CD4-positive, CD25-positive, alpha-beta regulatory T cell (primary cell): ENCODE results near the gene MAP6. TPM values are rescaled to one million over a fixed set of nuclear protein-coding genes. Genes with fewer than 3 reads are reported as not detected.
A peak's percentile ranks its signal among the peaks of the same experiment; 100 is the strongest.

ENCODE experiments used
- ATAC-seq, 2 donors: fragments of 150-1000 bp; cut with Tn5 transposase; one replicate each; pipeline ENCODE4 v1.10.0; 2021; ENCODE audit warnings: low read depth in 2 of 2, moderate number of reproducible peaks in 2 of 2, moderate library complexity in 1 of 2
- DNase-seq, 3 donors: peaks; one replicate each; pipeline versions ENCODE4 v3.0.0 to v3.0.0-alpha.2; 2012 to 2022; ENCODE audit warnings: mixed read lengths in 1 of 3
- H3K27ac ChIP-seq: one replicate; pipeline ENCODE4 v1.7.0; 2013; ENCODE audit warnings: mild to moderate bottlenecking, low read length; ENCODE audit not compliant: insufficient read depth, poor library complexity, severe bottlenecking
- H3K27me3 ChIP-seq: one replicate; pipeline ENCODE4 v1.7.0; 2013; ENCODE audit warnings: low read length; ENCODE audit not compliant: control insufficient read depth, insufficient read depth
- H3K36me3 ChIP-seq: one replicate; pipeline ENCODE4 v1.7.0; 2013; ENCODE audit warnings: mild to moderate bottlenecking, low read length, moderate library complexity; ENCODE audit not compliant: control insufficient read depth, insufficient read depth
- H3K4me1 ChIP-seq: 2 replicates; pipeline ENCODE4 v1.7.0; 2013; ENCODE audit warnings: mild to moderate bottlenecking, low read length; ENCODE audit not compliant: insufficient read depth, control insufficient read depth, poor library complexity, severe bottlenecking
- H3K4me3 ChIP-seq: one replicate; pipeline ENCODE4 v1.7.0; 2013; ENCODE audit warnings: low read depth, mild to moderate bottlenecking, low read length, moderate library complexity
- H3K9me3 ChIP-seq, 2 experiments: 1 replicate in 1 of 2; 2 replicates in 1 of 2; pipeline ENCODE4 v1.7.0; 2013; ENCODE audit warnings: low read length in 2 of 2, mild to moderate bottlenecking in 1 of 2, moderate library complexity in 1 of 2; ENCODE audit not compliant: control insufficient read depth in 2 of 2
- H3K27ac Mint-ChIP-seq, 3 donors: one replicate each; pipeline ENCODE4 v1.8.0; 2020 to 2022; ENCODE audit warnings: mild to moderate bottlenecking in 3 of 3, mixed read lengths in 3 of 3, moderate library complexity in 2 of 3
- H3K27me3 Mint-ChIP-seq: one replicate; pipeline ENCODE4 v1.8.0; 2022; ENCODE audit warnings: mild to moderate bottlenecking, mixed read lengths
- H3K36me3 Mint-ChIP-seq: one replicate; pipeline ENCODE4 v1.8.0; 2020; ENCODE audit warnings: mixed read lengths
- H3K4me1 Mint-ChIP-seq, 4 donors: one replicate each; pipeline ENCODE4 v1.8.0; 2020 to 2022; ENCODE audit warnings: mixed read lengths in 4 of 4, mild to moderate bottlenecking in 1 of 4
- H3K4me3 Mint-ChIP-seq, 4 donors: one replicate each; pipeline ENCODE4 v1.8.0; 2020 to 2022; ENCODE audit warnings: mild to moderate bottlenecking in 4 of 4, mixed read lengths in 4 of 4, moderate library complexity in 3 of 4
- H3K9me3 Mint-ChIP-seq, 7 donors: one replicate each; pipeline ENCODE4 v1.8.0; 2020 to 2022; ENCODE audit warnings: mixed read lengths in 7 of 7, mild to moderate bottlenecking in 3 of 7, moderate library complexity in 2 of 7
- polyA plus RNA-seq, 4 donors: library from polyadenylated mRNA; unstranded; fragments of 300-500 nt; fragmentation: Illumina TruSeq; gene quantifications; one replicate each; pipeline ENCODE4 v1.2.3, GENCODE V29; 2021
- total RNA-seq: library from RNA; stranded (reverse); gene quantifications from one replicate; pipeline ENCODE4 v1.2.3, GENCODE V29; 2022

Gene MAP6
- total and polyA plus RNA-seq, 5 donors from 2014 or later = 0.44 TPM; not detected in 4

GRCh38 chr11:75578977-75579376, 89.9 kb downstream of the MAP6 start:
- H3K4me3 Mint-ChIP-seq = no peak overlapping the region
- ATAC-seq = no peak
- H3K4me1 Mint-ChIP-seq = peaks cover 0 to 13% (median 9%) of the 10 kb centered on the region in 4 donors

GRCh38 chr11:75577207-75577606, 91.6 kb downstream of the MAP6 start:
- no peaks in the 10 kb centered on the region for H3K27me3 Mint-ChIP-seq
- Histone ChIP-seq H3K4me1 (peaks cover under 1% of the 10 kb centered on the region), H3K4me3 (no peak overlapping the region), H3K27me3 (peaks cover 6% of the 10 kb centered on the region), H3K36me3 (no peaks in the 10 kb centered on the region), H3K9me3 (no peaks in the 10 kb centered on the region), H3K27ac (no peak overlapping the region)
- peaks cover 0 to 2% (median 2%) of the 10 kb centered on the region in 4 donors for H3K4me1 Mint-ChIP-seq
- H3K4me3 Mint-ChIP-seq = no peak overlapping the region
- H3K36me3 Mint-ChIP-seq = peaks cover 14% of the 10 kb centered on the region
- no peak for ATAC-seq
- peak; percentile 28 to 43 (median 37) for DNase-seq
- H3K27ac Mint-ChIP-seq = no peak overlapping the region
- H3K9me3 Mint-ChIP-seq = peaks cover 0 to 1% (median 0%) of the 10 kb centered on the region in 7 donors

More at GRCh38 chr11:75578977-75579376, 89.9 kb downstream of the MAP6 start:
- H3K36me3 ChIP-seq = no peaks in the 10 kb centered on the region
- H3K27me3 ChIP-seq = peaks cover 6% of the 10 kb centered on the region
- H3K9me3 ChIP-seq = no peaks in the 10 kb centered on the region
- H3K36me3 Mint-ChIP-seq = peaks cover 4% of the 10 kb centered on the region
- no peak overlapping the region for H3K27ac Mint-ChIP-seq
- H3K27ac ChIP-seq = no peak overlapping the region
- H3K9me3 Mint-ChIP-seq = peaks cover 0 to 2% (median 0%) of the 10 kb centered on the region in 7 donors
- H3K4me1 ChIP-seq = peaks cover 9% of the 10 kb centered on the region
- no peak overlapping the region for H3K4me3 ChIP-seq
- no peak for DNase-seq
- no peaks in the 10 kb centered on the region for H3K27me3 Mint-ChIP-seq

DNA sequence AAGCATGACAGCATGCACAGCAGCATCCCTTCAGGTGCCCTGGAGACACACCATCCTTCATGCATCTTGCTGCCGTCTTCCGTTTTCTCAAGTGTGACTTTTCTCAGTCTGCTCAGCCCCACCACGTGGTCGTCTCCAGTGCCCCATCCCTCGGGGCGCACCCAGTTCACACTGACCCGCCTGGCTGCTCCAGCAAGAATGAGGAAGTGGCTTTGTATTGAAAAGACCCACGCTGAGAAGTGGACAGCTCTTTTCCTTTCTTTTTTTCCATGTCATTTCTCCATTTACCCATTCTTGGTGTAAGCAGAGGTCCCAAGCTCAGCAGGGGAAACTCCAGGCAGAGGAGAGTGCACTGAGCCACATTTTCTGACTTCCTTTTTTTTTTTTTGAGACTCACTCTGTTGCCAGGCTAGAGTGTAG, 92.3 kb downstream of the MAP6 start:
- Mint-ChIP-seq H3K27ac (no peak overlapping the region), H3K4me1 (no peaks in the 10 kb centered on the region), H3K36me3 (peaks cover 14% of the 10 kb centered on the region), H3K27me3 (no peaks in the 10 kb centered on the region), H3K9me3 (no peaks in the 10 kb centered on the region), H3K4me3 (no peak overlapping the region)
- Histone ChIP-seq H3K36me3 (peaks cover 2% of the 10 kb centered on the region), H3K9me3 (no peaks in the 10 kb centered on the region), H3K27me3 (peaks cover 2% of the 10 kb centered on the region), H3K27ac (no peak overlapping the region), H3K4me3 (no peak overlapping the region), H3K4me1 (no peaks in the 10 kb centered on the region)
- DNase-seq (no peak), ATAC-seq (peak in 1 of 2 donors; percentile 26)

GRCh38 chr11:75576017-75576416, 92.8 kb downstream of the MAP6 start:
- H3K27ac Mint-ChIP-seq = peak overlapping the region in 1 of 3 donors; percentile 81

DNA sequence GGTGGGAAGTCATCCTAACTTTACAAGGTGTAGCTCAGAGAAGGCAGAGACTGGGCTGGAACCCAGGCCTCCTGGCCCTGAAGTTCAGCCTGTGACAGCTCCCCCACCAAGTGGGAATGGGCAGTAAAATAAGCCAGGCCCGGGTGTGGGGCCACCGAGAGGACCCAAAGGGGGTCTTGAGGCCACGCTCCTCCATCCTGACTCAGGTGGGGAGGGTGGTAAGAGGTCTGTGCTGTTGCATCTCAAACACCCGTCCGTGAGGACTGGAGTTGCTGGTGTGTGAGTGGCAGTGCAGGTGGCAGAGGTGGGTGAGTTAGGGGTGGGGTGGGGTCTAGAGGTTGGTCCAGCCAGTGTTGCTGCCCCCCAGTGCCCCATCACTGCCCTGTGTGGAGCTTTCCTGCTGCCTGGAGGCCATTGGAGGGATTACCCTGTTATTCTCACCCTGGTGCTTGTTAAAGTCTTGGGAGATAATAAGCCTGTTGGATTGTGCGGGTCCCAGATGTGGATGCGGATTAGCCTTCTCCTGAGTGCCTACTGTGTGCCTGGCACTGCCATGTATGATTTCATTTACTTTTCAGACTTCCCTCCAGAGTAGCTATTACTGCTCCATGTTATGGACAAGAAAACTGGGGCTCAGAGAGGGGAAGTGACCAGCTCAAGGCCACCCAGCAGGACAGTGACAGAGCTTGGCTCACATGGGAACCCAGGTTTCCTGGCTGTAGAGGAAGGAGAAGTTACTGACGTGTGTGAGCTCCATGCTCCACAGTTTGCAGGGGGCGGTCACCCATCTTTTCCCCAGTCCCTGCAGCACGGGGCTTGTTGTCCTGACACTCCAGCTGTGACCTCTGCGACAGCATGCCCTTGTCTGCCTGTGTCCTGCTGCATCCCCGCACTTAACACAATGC, 93.9 kb downstream of the MAP6 start:
- DNase-seq = no peak
- H3K4me3 Mint-ChIP-seq = no peak overlapping the region
- H3K9me3 ChIP-seq = no peaks in the 10 kb centered on the region
- H3K36me3 Mint-ChIP-seq = peaks cover 21% of the 10 kb centered on the region
- H3K27ac Mint-ChIP-seq = no peak overlapping the region
- no peaks in the 10 kb centered on the region for H3K27me3 ChIP-seq
- ATAC-seq = no peak
- H3K36me3 ChIP-seq = peaks cover 13% of the 10 kb centered on the region
- H3K4me1 ChIP-seq = no peaks in the 10 kb centered on the region
- H3K9me3 Mint-ChIP-seq = no peaks in the 10 kb centered on the region
- no peaks in the 10 kb centered on the region for H3K27me3 Mint-ChIP-seq
- no peak overlapping the region for H3K4me3 ChIP-seq
- no peak overlapping the region for H3K27ac ChIP-seq
- no peaks in the 10 kb centered on the region for H3K4me1 Mint-ChIP-seq

More at GRCh38 chr11:75576017-75576416, 92.8 kb downstream of the MAP6 start:
- Mint-ChIP-seq H3K4me3 (no peak overlapping the region), H3K27me3 (no peaks in the 10 kb centered on the region), H3K4me1 (no peaks in the 10 kb centered on the region), H3K36me3 (peaks cover 15% of the 10 kb centered on the region), H3K9me3 (no peaks in the 10 kb centered on the region)
- no peak overlapping the region for H3K27ac ChIP-seq
- no peak for ATAC-seq
- DNase-seq = no peak
- peaks cover 5% of the 10 kb centered on the region for H3K36me3 ChIP-seq
- no peak overlapping the region for H3K4me3 ChIP-seq
- H3K4me1 ChIP-seq = no peaks in the 10 kb centered on the region
- H3K9me3 ChIP-seq = no peaks in the 10 kb centered on the region
- no peaks in the 10 kb centered on the region for H3K27me3 ChIP-seq

- ATAC-seq = no peak
- no peaks in the 10 kb centered on the region for H3K9me3 ChIP-seq
- no peaks in the 10 kb centered on the region for H3K27me3 ChIP-seq
- Mint-ChIP-seq H3K4me1 (no peaks in the 10 kb centered on the region), H3K27me3 (no peaks in the 10 kb centered on the region), H3K27ac (no peak overlapping the region), H3K36me3 (peaks cover 31% of the 10 kb centered on the region), H3K9me3 (no peaks in the 10 kb centered on the region), H3K4me3 (peak overlapping the region in 1 of 4 donors; percentile 32)
- no peak overlapping the region for H3K4me3 ChIP-seq
- no peak overlapping the region for H3K27ac ChIP-seq
- no peak for DNase-seq
- H3K36me3 ChIP-seq = peaks cover 19% of the 10 kb centered on the region
- no peaks in the 10 kb centered on the region for H3K4me1 ChIP-seq
Measured at GRCh38 chr11:75572744-75573143, 96.1 kb downstream of the MAP6 start.

DNA sequence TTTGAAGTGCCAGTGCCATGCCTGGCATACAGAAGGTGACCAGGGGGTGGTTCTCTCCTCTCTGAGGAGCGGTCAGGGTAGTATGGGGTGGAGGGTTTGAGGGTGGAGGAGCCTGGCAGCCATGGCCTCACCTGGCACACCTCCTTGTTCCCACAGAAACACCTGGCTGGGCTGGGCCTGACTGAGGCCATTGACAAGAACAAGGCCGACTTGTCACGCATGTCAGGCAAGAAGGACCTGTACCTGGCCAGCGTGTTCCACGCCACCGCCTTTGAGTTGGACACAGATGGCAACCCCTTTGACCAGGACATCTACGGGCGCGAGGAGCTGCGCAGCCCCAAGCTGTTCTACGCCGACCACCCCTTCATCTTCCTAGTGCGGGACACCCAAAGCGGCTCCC, 97.2 kb downstream of the MAP6 start:
- Mint-ChIP-seq H3K27ac (no peak overlapping the region), H3K36me3 (peaks cover 31% of the 10 kb centered on the region), H3K4me3 (no peak overlapping the region), H3K9me3 (no peaks in the 10 kb centered on the region), H3K4me1 (peaks cover 0 to 2% (median 0%) of the 10 kb centered on the region in 4 donors), H3K27me3 (no peaks in the 10 kb centered on the region)
- ATAC-seq (no peak), DNase-seq (no peak)
- H3K4me1 ChIP-seq = no peaks in the 10 kb centered on the region
- no peak overlapping the region for H3K4me3 ChIP-seq
- no peak overlapping the region for H3K27ac ChIP-seq
- no peaks in the 10 kb centered on the region for H3K9me3 ChIP-seq
- no peaks in the 10 kb centered on the region for H3K27me3 ChIP-seq
- peaks cover 19% of the 10 kb centered on the region for H3K36me3 ChIP-seq
